ENCODE measurements around the gene C3orf38. TPM values are rescaled to one million over a fixed set of nuclear protein-coding genes. Genes with fewer than 3 reads are reported as not detected.
A peak's percentile ranks its signal among the peaks of the same experiment; 100 is the strongest.

The C3orf38 gene
- total and polyA plus RNA-seq, 9 of the 15 experiments (the other 6 are each of a cell fraction or from before 2014, with no cell fraction given), result 8.7 to 22.1 (median 16.2) TPM

- no peak for TF ChIP-seq REST (IDR thresholded peaks at IDR 0.05; ENCODE audit: borderline replicate concordance)
- no peak for TF ChIP-seq REST (CRISPR knock-in tag; IDR thresholded peaks at IDR 0.05; ENCODE audit: low read depth)
- peak; percentile 98 for TF ChIP-seq GABPB1 (CRISPR knock-in tag; IDR thresholded peaks at IDR 0.05)
- TF ChIP-seq NEUROD1 (IDR thresholded peaks at IDR 0.05; ENCODE audit: borderline replicate concordance, low read depth, low read length, partially characterized antibody), result peak; percentile 64
- TF ChIP-seq SLC30A9 (CRISPR knock-in tag; IDR thresholded peaks at IDR 0.05), result no peak
- no peak for TF ChIP-seq CHCHD3 (CRISPR knock-in tag; IDR thresholded peaks at IDR 0.05)
- peak; percentile 99 for TF ChIP-seq NR2C2 (CRISPR knock-in tag; IDR thresholded peaks at IDR 0.05)
- TF ChIP-seq NR2C2 (tag; IDR thresholded peaks at IDR 0.05), result peak; percentile 99
- peak; percentile 94 for TF ChIP-seq ZEB2 (IDR thresholded peaks at IDR 0.05)
- no peak for TF ChIP-seq CTCF (IDR thresholded peaks at IDR 0.05 in 2 of 3, conservative IDR thresholded peaks at IDR 0.05 in 1 of 3; ENCODE audit: insufficient read depth in 2 of 3, low read depth in 1 of 3, low read length in 3 of 3)
- peak; percentile 36; the same call in 1 of the 2 replicates for TF ChIP-seq MTA2 (IDR thresholded peaks at IDR 0.05; ENCODE audit: low read depth)
- TF ChIP-seq SIN3B (IDR thresholded peaks at IDR 0.05; ENCODE audit: low read depth), result peak; percentile 76
- TF ChIP-seq ZBTB34 (CRISPR knock-in tag; IDR thresholded peaks at IDR 0.05), result no peak
- TF ChIP-seq YY1 (IDR thresholded peaks at IDR 0.05; ENCODE audit: borderline replicate concordance in 1 of 3, control insufficient read depth in 1 of 3, extremely low read depth in 1 of 3, insufficient read depth in 3 of 3, insufficient read length in 1 of 3, insufficient replicate concordance in 2 of 3, low read depth in 1 of 3, low read length in 2 of 3), result peak; percentile 20 to 92 (median 82)
- TF ChIP-seq KAT2B (IDR thresholded peaks at IDR 0.05; ENCODE audit: low read depth, low read length), result no peak
- TF ChIP-seq PHF8 (IDR thresholded peaks at IDR 0.05; ENCODE audit: borderline replicate concordance, low read length), result peak; percentile 71
These were observed at the start of gene C3orf38 (continued) for GRCh38 chr3:88149509-88150362.
